GM18526 (cell line): Measurements from ENCODE around the gene RALGPS2.

Source experiments
- POLR2A ChIP-seq: IDR thresholded peaks from 3 replicates; pipeline ENCODE4 v1.6.1; 2011; ENCODE audit not compliant: insufficient read length; ENCODE audit errors: extremely low read depth

RALGPS2 gene

GRCh38 chr1:178937695-178938094 lies 212.7 kb downstream of the RALGPS2 start:
- TF ChIP-seq POLR2A: no peak

GRCh38 chr1:178938101-178938958 lies 213.3 kb downstream of the RALGPS2 start:
- TF ChIP-seq POLR2A: no peak

- TF ChIP-seq POLR2A: no peak
These were observed 213.9 kb downstream of the RALGPS2 start for GRCh38 chr1:178938959-178939317.

- TF ChIP-seq POLR2A: no peak
These were observed 214.5 kb downstream of the RALGPS2 start for GRCh38 chr1:178939338-178940067.

DNA sequence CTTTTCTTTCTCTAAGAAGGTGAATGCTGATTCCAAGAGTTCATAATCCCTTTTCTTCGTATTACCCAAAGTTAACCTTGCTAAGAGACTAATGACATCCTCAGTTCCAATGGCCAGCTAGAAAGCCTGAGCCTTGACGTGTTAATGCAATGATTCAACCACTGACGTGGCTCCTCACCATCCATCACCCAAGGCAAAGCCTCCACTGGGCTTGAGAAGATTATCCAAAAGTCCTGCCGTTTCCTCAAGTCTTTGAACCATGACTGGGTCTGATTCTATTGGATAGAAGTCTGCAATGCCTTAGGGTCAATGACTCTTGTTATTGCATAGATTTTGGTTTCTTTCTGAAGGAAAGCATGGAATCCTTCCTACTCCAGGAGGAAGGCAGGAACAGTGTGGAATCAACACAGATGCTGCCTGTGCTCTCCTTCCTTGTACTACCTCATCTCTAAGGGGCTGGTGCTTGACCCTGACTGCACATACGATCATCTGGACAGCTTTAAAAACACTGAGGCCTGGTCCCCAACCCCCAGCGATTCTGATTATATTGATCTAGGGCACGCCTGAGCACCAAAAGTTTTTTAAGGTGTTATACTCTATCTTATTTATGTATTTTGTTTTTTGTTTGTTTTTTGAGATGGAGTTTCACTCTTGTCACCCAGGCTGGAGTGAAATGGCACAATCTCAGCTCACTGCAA lies 215.2 kb downstream of the RALGPS2 start:
- no peak for TF ChIP-seq POLR2A

DNA sequence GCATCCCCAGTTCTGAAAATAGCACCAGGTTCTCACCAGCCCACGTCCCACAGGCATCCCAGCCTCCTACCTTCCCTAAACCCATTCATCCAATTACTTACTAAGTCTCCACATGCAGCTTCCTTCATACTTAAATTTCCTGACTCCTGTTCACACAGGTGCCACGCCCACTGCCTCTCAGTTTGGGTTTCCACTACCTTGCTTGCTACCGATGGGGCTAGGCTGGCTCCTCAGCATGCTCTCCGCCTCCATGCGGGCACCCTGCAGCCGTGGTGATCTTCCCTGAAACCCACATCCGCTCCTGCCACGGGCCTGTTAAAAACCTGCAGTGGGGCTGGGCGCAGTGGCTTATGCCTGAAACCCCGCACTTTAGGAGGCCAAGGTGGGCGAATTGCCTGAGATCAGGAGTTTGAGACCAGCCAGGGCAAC lies 216.2 kb downstream of the RALGPS2 start:
- TF ChIP-seq POLR2A: no peak

DNA sequence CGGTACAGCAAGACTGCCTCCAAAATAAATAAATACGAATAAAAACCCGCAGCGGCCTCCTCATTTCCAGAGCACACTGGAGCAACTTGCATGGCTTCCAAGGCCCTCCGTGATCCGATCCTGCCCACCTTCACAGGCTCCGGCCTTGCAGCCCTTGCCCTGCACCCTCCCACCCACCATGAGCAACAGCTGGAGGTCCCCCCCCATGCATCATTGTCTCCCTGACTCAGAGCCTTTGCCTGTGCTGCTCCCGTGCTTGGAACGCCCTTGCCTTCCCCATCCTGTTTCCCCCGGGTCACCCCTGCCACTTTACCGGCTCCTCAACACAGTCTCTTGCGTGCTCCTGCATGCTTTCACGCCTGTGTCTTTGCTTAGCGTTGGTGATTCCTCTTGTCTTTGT lies 216.8 kb downstream of the RALGPS2 start:
- no peak for TF ChIP-seq POLR2A

GRCh38 chr1:178942285-178943198 lies 217.5 kb downstream of the RALGPS2 start:
- TF ChIP-seq POLR2A: no peak

DNA sequence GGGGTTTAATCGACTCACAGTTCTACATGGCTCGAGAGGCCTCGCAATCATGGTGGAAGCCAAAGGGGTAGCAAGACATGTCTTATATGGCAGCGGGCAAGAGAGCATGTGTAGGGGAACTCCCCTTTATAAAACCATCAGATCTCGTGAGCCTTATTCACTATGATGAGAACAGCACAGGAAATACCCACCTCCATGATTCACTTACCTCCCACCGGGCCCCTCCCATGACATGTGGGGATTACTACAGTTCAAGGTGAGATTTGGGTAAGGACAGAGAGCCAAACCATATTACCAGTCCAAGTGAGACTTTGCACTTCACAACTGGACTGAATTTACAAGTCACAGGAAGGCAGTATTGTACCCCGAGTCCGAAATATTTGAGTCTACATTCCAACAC lies 219.7 kb downstream of the RALGPS2 start:
- TF ChIP-seq POLR2A: no peak

GRCh38 chr1:178945763-178946266 lies 220.8 kb downstream of the RALGPS2 start:
- no peak for TF ChIP-seq POLR2A

DNA sequence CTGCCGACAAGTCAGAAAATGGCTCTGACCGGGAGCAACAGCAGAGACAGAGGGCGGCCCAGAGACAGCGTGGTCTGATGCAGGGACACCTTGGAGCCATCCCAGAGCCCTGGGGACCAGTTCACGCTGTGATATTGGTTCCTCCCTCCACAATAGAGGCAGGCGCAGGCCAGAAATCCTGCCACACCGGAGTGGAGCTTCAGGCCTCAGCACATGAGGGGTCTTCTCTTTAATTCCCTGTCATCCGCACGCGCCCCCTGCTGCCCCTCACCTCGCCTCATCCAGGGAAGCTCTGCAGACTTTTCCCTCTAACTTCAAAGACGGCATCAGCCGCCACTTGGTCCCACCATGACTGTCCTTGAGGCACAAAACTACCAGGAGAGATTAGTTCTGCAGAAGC lies 221.4 kb downstream of the RALGPS2 start:
- TF ChIP-seq POLR2A: no peak

DNA sequence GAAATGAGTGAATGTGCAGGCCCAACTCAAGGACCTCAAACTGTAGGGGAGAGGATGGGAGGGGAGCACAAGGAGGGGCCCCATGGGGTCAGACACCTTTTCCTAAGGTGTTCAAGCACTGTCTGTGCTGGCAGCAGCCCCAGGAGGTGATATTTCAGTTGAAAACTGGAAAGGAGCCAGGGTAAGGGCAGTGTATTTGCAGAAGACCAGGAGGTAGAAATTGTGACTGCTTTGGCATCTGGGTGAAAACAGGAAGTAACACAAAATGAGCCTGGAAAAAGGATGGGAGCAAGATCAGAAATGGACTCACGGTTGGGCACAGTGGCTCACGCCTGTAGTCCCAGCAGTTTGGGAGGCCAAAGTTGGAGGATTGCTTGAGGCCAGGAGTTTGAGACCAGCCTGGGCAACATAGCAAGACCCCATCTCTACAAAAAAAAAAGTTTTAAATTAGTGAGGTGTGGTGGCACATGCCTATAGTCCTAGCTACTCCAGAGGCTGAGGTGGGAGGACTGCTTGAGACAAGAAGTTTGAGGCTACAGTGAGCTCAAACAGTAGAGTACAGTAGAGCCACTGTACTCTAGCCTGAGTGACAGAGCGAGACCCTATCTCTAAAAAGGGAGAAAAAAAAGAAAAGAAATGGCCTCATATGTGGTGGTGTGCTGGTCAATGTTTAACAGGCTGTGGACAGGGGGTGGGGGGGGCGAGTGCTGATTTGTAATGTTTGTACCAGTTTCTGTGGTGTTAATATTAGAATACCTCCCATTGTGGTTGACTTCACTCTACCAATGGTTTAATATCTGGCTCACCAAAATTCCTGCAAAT lies 222.0 kb downstream of the RALGPS2 start:
- no peak for TF ChIP-seq POLR2A

DNA sequence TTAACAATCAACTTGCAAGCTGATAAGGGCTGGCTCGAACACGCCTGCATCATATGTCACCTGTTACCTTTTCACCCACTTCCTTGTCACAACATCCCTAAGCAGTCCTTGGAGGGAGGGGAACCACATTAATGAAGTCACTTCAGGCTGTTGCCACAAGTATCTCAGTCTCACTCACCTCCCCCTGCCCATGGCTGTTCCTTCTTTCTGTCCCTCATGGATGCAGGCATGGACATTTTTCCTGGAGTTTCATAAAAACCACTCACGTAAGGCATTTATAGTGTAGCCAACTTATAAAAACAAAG lies 222.6 kb downstream of the RALGPS2 start:
- no peak for TF ChIP-seq POLR2A

GRCh38 chr1:178948676-178949075 lies 223.6 kb downstream of the RALGPS2 start:
- no peak for TF ChIP-seq POLR2A

- TF ChIP-seq POLR2A: no peak
These were observed 226.6 kb downstream of the RALGPS2 start for GRCh38 chr1:178951600-178951999.
